ENCODE measurements around the gene KLF18. TPM values are rescaled to one million over a fixed set of nuclear protein-coding genes. Genes with fewer than 3 reads are reported as not detected.
"Not testable (repeated sequence)": the region's sequence is repeated elsewhere in the genome, so short reads cannot be mapped to it uniquely, and the experiment has no call there.

Gene KLF18
- total RNA-seq, 1 experiment from 2014 or later: not detected

DNA sequence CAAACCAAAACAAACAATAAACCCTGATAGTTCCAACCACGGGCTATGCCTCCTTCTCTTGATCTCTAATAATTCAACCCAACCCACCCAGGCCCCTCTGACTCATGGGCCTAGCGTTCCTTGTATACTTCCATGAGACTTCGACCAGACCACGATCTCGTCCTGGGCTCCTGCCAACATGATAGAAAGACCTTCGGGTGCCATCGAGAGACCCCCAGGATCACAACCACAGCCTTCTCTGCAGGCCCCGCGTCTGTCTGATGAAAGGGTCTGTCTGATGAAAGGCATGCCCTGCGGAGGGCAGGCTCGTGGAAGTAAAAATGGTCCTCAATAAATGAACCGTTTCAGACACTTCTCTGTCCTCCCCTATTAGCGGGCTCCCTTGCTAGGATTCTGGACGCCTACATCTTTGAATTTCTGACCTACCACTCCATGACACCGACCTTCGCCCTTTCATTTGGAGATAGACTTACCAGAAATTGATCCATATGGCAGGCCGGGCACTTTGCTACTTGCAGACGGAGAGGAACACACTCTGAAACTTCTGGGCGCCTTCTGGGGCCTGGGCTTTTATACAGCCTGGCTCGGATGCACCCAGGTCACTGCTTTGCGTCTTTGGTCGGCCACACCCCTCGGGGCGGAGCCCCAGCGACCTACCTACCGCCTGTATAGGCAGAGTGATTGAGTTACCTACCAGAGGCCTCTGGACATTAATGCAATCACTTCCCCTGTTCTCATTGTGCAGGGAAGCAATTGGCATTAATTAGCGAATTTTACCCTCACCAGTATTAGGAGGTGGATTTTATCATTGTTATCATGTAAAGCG, 5.3 kb upstream of the KLF18 start:
- H3K27ac Mint-ChIP-seq (ENCODE audit: unreplicated experiment): no peak overlapping the region
- H3K4me1 ChIP-seq: no peaks in the 10 kb centered on the region
- CTCF ChIA-PET: no interaction called here

GRCh38 chr1:44144962-44145756, 3.7 kb upstream of the KLF18 start:
- Histone ChIP-seq H3K36me3 (ENCODE audit: control insufficient read depth, insufficient read depth, low read length) (no peaks in the 10 kb centered on the region), H3K9me3 (peaks cover 11% of the 10 kb centered on the region), H3K4me3 (ENCODE audit: low read depth, low read length) (no peak overlapping the region), H3K4me1 (no peaks in the 10 kb centered on the region), H3K27me3 (replicated peaks; ENCODE audit: control insufficient read depth, insufficient read depth, low read length) (no peaks in the 10 kb centered on the region)
- DNase-seq: no peak
- POLR2A ChIA-PET: no interaction called here
- no TSS peak for BruUV-seq (replicated peaks)
- H3K4me1 Mint-ChIP-seq (ENCODE audit: low read depth, unreplicated experiment): no peaks in the 10 kb centered on the region
- intact Hi-C loops (cut with micrococcal nuclease; ENCODE audit: unreplicated experiment): no loop called here
- TF ChIP-seq, protein P1, sequence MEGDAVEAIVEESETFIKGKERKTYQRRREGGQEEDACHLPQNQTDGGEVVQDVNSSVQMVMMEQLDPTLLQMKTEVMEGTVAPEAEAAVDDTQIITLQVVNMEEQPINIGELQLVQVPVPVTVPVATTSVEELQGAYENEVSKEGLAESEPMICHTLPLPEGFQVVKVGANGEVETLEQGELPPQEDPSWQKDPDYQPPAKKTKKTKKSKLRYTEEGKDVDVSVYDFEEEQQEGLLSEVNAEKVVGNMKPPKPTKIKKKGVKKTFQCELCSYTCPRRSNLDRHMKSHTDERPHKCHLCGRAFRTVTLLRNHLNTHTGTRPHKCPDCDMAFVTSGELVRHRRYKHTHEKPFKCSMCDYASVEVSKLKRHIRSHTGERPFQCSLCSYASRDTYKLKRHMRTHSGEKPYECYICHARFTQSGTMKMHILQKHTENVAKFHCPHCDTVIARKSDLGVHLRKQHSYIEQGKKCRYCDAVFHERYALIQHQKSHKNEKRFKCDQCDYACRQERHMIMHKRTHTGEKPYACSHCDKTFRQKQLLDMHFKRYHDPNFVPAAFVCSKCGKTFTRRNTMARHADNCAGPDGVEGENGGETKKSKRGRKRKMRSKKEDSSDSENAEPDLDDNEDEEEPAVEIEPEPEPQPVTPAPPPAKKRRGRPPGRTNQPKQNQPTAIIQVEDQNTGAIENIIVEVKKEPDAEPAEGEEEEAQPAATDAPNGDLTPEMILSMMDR (IDR thresholded peaks at IDR 0.05; ENCODE audit: insufficient read depth in 1 of 2, low read depth in 1 of 2, low read length in 1 of 2, severe bottlenecking in 1 of 2, unreplicated experiment in 1 of 2): no peak
- H3K27me3 Mint-ChIP-seq (ENCODE audit: insufficient read depth, unreplicated experiment): peaks cover 2% of the 10 kb centered on the region
- peaks cover 24% of the 10 kb centered on the region for H3K9me3 Mint-ChIP-seq (ENCODE audit: unreplicated experiment)
- CTCF ChIA-PET: no interaction called here
- no peak overlapping the region for H3K4me3 Mint-ChIP-seq (ENCODE audit: unreplicated experiment)
- H3K27ac Mint-ChIP-seq (ENCODE audit: unreplicated experiment): no peak overlapping the region
- no peaks in the 10 kb centered on the region for H3K36me3 Mint-ChIP-seq (ENCODE audit: insufficient read depth, unreplicated experiment)

More for the DNA sequence above, 5.3 kb upstream of the KLF18 start:
- peaks cover 2% of the 10 kb centered on the region for H3K27me3 Mint-ChIP-seq (ENCODE audit: insufficient read depth, unreplicated experiment)
- no peaks in the 10 kb centered on the region for H3K36me3 Mint-ChIP-seq (ENCODE audit: insufficient read depth, unreplicated experiment)
- H3K4me1 Mint-ChIP-seq (ENCODE audit: low read depth, unreplicated experiment): no peaks in the 10 kb centered on the region
- intact Hi-C loops (cut with micrococcal nuclease; ENCODE audit: unreplicated experiment): no loop called here
- H3K36me3 ChIP-seq (ENCODE audit: control insufficient read depth, insufficient read depth, low read length): no peaks in the 10 kb centered on the region
- H3K27me3 ChIP-seq (replicated peaks; ENCODE audit: control insufficient read depth, insufficient read depth, low read length): no peaks in the 10 kb centered on the region
- no peak overlapping the region for H3K4me3 Mint-ChIP-seq (ENCODE audit: unreplicated experiment)
- H3K4me3 ChIP-seq (ENCODE audit: low read depth, low read length): no peak overlapping the region
- no peak for DNase-seq
- no TSS peak for BruUV-seq (replicated peaks)
- H3K9me3 ChIP-seq: peaks cover 11% of the 10 kb centered on the region
- peaks cover 24% of the 10 kb centered on the region for H3K9me3 Mint-ChIP-seq (ENCODE audit: unreplicated experiment)
- TF ChIP-seq, protein P1 (IDR thresholded peaks at IDR 0.05; ENCODE audit: insufficient read depth in 1 of 2, low read depth in 1 of 2, low read length in 1 of 2, severe bottlenecking in 1 of 2, unreplicated experiment in 1 of 2): no peak
- POLR2A ChIA-PET: no interaction called here

- DNase-seq; H3K4me3 Mint-ChIP-seq (ENCODE audit: unreplicated experiment); H3K27me3 ChIP-seq (replicated peaks; ENCODE audit: control insufficient read depth, insufficient read depth, low read length); H3K9me3 Mint-ChIP-seq (ENCODE audit: unreplicated experiment); CTCF ChIA-PET; BruUV-seq (replicated peaks); H3K27me3 Mint-ChIP-seq (ENCODE audit: insufficient read depth, unreplicated experiment); POLR2A ChIA-PET; H3K4me1 Mint-ChIP-seq (ENCODE audit: low read depth, unreplicated experiment); H3K27ac Mint-ChIP-seq (ENCODE audit: unreplicated experiment); H3K36me3 ChIP-seq (ENCODE audit: control insufficient read depth, insufficient read depth, low read length); H3K4me3 ChIP-seq (ENCODE audit: low read depth, low read length); H3K36me3 Mint-ChIP-seq (ENCODE audit: insufficient read depth, unreplicated experiment); H3K4me1 ChIP-seq; intact Hi-C loops (cut with micrococcal nuclease; ENCODE audit: unreplicated experiment); H3K9me3 ChIP-seq: not testable (repeated sequence)
These were observed 1.9 kb downstream of the KLF18 start for GRCh38 chr1:44139565-44139964.

Measured in Caco-2 (cell line).